HepG2 (cell line): ENCODE data around the gene DNMT1. TPM values are rescaled to one million over a fixed set of nuclear protein-coding genes. Genes with fewer than 3 reads are reported as not detected.
A peak's percentile ranks its signal among the peaks of the same experiment; 100 is the strongest.

Source experiments
- AKAP8 ChIP-seq: sonication (generic); formaldehyde crosslinking; IDR thresholded peaks from 2 replicates; pipeline ENCODE4 v1.5.1; 2020; ENCODE audit warnings: mild to moderate bottlenecking, missing genetic modification reagents
- ISX ChIP-seq: sonication (generic); formaldehyde crosslinking; conservative IDR thresholded peaks from 2 replicates; pipeline ENCODE4 v1.5.0; 2020; ENCODE audit warnings: missing genetic modification reagents
- LCORL ChIP-seq, 2 experiments: fragments of 450-650 bp in 1 of 2; sonication (generic) in 1 of 2; formaldehyde crosslinking in 1 of 2; IDR thresholded peaks; 2 replicates each; pipeline versions ENCODE4 v1.5.0 to v1.6.1; 2017 to 2020; ENCODE audit warnings: antibody characterized with exemption in 1 of 2, missing genetic modification reagents in 1 of 2
- MBD4 ChIP-seq: IDR thresholded peaks from 2 replicates; pipeline ENCODE4 v1.6.1; 2012; ENCODE audit warnings: low read length, inconsistent platforms, borderline replicate concordance
- polyA plus RNA-seq, 8 experiments: library from polyadenylated mRNA; depleted of rRNA in 3 of 8; stranded (reverse) in 7 of 8; unstranded in 1 of 8; fragments of >200 nt; fragmentation: Illumina TruSeq in 4 of 8; extraction: Trizol in 4 of 8; gene quantifications; 2 replicates each; pipeline versions ENCODE4 v1.2.1 to v1.2.3, GENCODE V29; 2011 to 2016; ENCODE audit warnings: low read depth in 4 of 8, missing spikeins in 1 of 8, mixed read lengths in 1 of 8; ENCODE audit not compliant: insufficient read depth in 1 of 8
- total RNA-seq, 5 experiments: library from RNA; depleted of rRNA; stranded (reverse); fragments of >200 nt; fragmentation: Illumina TruSeq; extraction: Trizol; gene quantifications; 2 replicates each; pipeline ENCODE4 v1.2.3, GENCODE V29; 2016; ENCODE audit warnings: low read depth in 1 of 5
- TF ChIP-seq, protein P1 (sequence below): sonication (generic); formaldehyde crosslinking; conservative IDR thresholded peaks from 2 replicates; pipeline ENCODE4 v1.4.0; 2020; ENCODE audit warnings: missing genetic modification reagents
- TF ChIP-seq, protein P2 (sequence below), 2 experiments: IDR thresholded peaks; 2 replicates each; pipeline ENCODE4 v1.6.1; 2011 to 2012; ENCODE audit warnings: low read length in 2 of 2, borderline replicate concordance in 1 of 2, low read depth in 1 of 2, mild to moderate bottlenecking in 1 of 2, moderate library complexity in 1 of 2
- TF ChIP-seq, protein P3 (sequence below): sonication (generic); formaldehyde crosslinking; IDR thresholded peaks from 2 replicates; pipeline ENCODE4 v1.4.0; 2020; ENCODE audit warnings: missing genetic modification reagents

Gene DNMT1
- total and polyA plus RNA-seq, 2 of the 13 experiments (the other 11 are each of a cell fraction or from before 2014, with no cell fraction given), result 31.2 to 91.1 TPM

DNA sequence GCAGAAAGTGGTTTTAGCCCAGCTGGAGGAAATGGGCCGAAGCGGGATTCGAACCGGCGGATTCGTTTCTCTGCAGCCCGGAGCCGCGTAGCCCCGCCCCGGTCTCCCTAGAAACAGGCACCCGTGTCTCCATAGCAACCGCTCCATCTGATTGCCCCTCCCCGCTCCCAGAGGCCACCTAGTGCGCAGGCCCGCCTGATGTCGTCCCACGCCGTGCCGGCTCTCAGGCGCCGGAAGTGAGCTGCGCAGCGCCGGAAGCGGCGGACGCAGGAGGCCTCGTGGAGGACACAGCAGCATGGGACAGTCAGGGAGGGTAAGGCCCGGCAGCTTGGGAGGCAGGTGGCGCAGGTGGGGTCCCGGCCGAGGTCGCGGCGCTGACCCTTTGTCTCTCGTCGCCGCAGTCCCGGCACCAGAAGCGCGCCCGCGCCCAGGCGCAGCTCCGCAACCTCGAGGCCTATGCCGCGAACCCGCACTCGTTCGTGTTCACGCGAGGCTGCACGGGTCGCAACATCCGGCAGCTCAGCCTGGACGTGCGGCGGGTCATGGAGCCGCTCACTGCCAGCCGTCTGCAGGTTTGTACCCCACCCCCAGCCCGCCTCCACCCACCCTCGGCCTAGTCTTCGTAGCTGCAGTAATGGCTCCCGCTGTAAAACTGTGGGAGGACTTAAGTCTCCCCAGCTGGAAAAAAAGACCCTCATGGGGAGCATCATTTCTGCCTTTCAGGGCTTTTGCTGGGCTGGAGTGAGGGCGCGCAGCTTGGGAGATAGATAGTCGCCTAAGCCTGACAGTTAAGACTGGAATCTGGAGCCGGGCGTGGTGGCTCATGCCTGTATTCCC, 88.4 kb downstream of the DNMT1 start, which contains the start of gene PPAN (continued):
- TF ChIP-seq, protein P1, sequence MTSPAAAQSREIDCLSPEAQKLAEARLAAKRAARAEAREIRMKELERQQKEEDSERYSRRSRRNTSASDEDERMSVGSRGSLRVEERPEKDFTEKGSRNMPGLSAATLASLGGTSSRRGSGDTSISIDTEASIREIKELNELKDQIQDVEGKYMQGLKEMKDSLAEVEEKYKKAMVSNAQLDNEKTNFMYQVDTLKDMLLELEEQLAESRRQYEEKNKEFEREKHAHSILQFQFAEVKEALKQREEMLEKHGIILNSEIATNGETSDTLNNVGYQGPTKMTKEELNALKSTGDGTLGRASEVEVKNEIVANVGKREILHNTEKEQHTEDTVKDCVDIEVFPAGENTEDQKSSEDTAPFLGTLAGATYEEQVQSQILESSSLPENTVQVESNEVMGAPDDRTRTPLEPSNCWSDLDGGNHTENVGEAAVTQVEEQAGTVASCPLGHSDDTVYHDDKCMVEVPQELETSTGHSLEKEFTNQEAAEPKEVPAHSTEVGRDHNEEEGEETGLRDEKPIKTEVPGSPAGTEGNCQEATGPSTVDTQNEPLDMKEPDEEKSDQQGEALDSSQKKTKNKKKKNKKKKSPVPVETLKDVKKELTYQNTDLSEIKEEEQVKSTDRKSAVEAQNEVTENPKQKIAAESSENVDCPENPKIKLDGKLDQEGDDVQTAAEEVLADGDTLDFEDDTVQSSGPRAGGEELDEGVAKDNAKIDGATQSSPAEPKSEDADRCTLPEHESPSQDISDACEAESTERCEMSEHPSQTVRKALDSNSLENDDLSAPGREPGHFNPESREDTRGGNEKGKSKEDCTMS, result 0 out of 2 replicates have a peak, but pooled peaks have one; percentile 69
- TF ChIP-seq AKAP8 (CRISPR knock-in tag) (peak; percentile 95), MBD4 (no peak), ISX (CRISPR knock-in tag) (no peak), LCORL (IDR thresholded peaks at IDR 0.05) (no peak), LCORL (CRISPR knock-in tag; IDR thresholded peaks at IDR 0.05) (peak; percentile 50; the same call in 1 of the 2 replicates)
- TF ChIP-seq, protein P2, sequence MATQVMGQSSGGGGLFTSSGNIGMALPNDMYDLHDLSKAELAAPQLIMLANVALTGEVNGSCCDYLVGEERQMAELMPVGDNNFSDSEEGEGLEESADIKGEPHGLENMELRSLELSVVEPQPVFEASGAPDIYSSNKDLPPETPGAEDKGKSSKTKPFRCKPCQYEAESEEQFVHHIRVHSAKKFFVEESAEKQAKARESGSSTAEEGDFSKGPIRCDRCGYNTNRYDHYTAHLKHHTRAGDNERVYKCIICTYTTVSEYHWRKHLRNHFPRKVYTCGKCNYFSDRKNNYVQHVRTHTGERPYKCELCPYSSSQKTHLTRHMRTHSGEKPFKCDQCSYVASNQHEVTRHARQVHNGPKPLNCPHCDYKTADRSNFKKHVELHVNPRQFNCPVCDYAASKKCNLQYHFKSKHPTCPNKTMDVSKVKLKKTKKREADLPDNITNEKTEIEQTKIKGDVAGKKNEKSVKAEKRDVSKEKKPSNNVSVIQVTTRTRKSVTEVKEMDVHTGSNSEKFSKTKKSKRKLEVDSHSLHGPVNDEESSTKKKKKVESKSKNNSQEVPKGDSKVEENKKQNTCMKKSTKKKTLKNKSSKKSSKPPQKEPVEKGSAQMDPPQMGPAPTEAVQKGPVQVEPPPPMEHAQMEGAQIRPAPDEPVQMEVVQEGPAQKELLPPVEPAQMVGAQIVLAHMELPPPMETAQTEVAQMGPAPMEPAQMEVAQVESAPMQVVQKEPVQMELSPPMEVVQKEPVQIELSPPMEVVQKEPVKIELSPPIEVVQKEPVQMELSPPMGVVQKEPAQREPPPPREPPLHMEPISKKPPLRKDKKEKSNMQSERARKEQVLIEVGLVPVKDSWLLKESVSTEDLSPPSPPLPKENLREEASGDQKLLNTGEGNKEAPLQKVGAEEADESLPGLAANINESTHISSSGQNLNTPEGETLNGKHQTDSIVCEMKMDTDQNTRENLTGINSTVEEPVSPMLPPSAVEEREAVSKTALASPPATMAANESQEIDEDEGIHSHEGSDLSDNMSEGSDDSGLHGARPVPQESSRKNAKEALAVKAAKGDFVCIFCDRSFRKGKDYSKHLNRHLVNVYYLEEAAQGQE (IDR thresholded peaks at IDR 0.05; ENCODE audit: borderline replicate concordance in 1 of 2, low read depth in 1 of 2, low read length in 2 of 2), result peak in 1 of 2 experiments; percentile 6; a peak in 1 of 4 replicates
- TF ChIP-seq, protein P3, sequence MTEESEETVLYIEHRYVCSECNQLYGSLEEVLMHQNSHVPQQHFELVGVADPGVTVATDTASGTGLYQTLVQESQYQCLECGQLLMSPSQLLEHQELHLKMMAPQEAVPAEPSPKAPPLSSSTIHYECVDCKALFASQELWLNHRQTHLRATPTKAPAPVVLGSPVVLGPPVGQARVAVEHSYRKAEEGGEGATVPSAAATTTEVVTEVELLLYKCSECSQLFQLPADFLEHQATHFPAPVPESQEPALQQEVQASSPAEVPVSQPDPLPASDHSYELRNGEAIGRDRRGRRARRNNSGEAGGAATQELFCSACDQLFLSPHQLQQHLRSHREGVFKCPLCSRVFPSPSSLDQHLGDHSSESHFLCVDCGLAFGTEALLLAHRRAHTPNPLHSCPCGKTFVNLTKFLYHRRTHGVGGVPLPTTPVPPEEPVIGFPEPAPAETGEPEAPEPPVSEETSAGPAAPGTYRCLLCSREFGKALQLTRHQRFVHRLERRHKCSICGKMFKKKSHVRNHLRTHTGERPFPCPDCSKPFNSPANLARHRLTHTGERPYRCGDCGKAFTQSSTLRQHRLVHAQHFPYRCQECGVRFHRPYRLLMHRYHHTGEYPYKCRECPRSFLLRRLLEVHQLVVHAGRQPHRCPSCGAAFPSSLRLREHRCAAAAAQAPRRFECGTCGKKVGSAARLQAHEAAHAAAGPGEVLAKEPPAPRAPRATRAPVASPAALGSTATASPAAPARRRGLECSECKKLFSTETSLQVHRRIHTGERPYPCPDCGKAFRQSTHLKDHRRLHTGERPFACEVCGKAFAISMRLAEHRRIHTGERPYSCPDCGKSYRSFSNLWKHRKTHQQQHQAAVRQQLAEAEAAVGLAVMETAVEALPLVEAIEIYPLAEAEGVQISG (CRISPR knock-in tag), result peak; percentile 96
